ENCODE measurements around the gene IL36RN. TPM values are rescaled to one million over a fixed set of nuclear protein-coding genes. Genes with fewer than 3 reads are reported as not detected.

Gene IL36RN
- polyA plus RNA-seq, 2 of the 4 experiments (the other 2 are of a cell fraction): not detected

- POLR2A ChIA-PET: no interaction called here
- WGBS (ENCODE audit: missing lambda C conversion rate): 19% methylated on average over 2 of the region's 2 CpGs
- TF ChIP-seq BCL3 (IDR thresholded peaks at IDR 0.05) (no peak), TP53 (CRISPR knock-in tag; IDR thresholded peaks at IDR 0.05) (no peak), FOSB (CRISPR knock-in tag; IDR thresholded peaks at IDR 0.05) (no peak), KDM1A (IDR thresholded peaks at IDR 0.05; ENCODE audit: low read depth) (no peak), MYC (IDR thresholded peaks at IDR 0.05; ENCODE audit: borderline replicate concordance, low read length) (no peak), ZSCAN20 (CRISPR knock-in tag; IDR thresholded peaks at IDR 0.05) (no peak), JUN (IDR thresholded peaks at IDR 0.05) (no peak), MAX (IDR thresholded peaks at IDR 0.05) (no peak)
- Histone ChIP-seq H3K4me2 (no peak overlapping the region), H3K27ac (no peak overlapping the region), H3K4me3 (no peak overlapping the region), H3K9me3 (peaks cover 5% of the 10 kb centered on the region; the same call in 2 of the 3 replicates), H3K4me1 (no peaks in the 10 kb centered on the region)
- DNase-seq (ENCODE audit: low read depth in 1 of 2, low spot score in 1 of 2) (no peak), FAIRE-seq (no peak), ATAC-seq (no peak)
- CTCF ChIA-PET: interaction anchor here (0.6 to 12.9 kb wide), 5 partner anchors 14 to 336 kb away, joined by 4 to 150 read pairs (median 6); no protein-coding TSS in a partner anchor
These were observed 26.5 kb downstream of the IL36RN start for GRCh38 chr2:113085542-113085941.

GRCh38 chr2:113088213-113088992 lies 29.4 kb downstream of the IL36RN start:
- POLR2A ChIA-PET: no interaction called here
- FAIRE-seq: no peak
- CTCF ChIA-PET: interaction anchor here (1.2 to 6.5 kb wide), 4 partner anchors 10 to 302 kb away, joined by 3 to 44 read pairs (median 7); no protein-coding TSS in a partner anchor

GRCh38 chr2:113089916-113090315 lies 30.9 kb downstream of the IL36RN start:
- TF ChIP-seq ZC3H11A (IDR thresholded peaks at IDR 0.05): no peak
- no peak for TF ChIP-seq RFX5 (IDR thresholded peaks at IDR 0.05)
- TF ChIP-seq RAD21 (conservative IDR thresholded peaks at IDR 0.05 in 1 of 2, IDR thresholded peaks at IDR 0.05 in 1 of 2): no peak
- no peak for TF ChIP-seq ATOH8 (CRISPR knock-in tag; IDR thresholded peaks at IDR 0.05; ENCODE audit: low read depth)
- TF ChIP-seq NR3C1 (IDR thresholded peaks at IDR 0.05): no peak
- TF ChIP-seq RARB (CRISPR knock-in tag; IDR thresholded peaks at IDR 0.05): no peak
- TF ChIP-seq GATA3 (IDR thresholded peaks at IDR 0.05; ENCODE audit: borderline replicate concordance): no peak
- TF ChIP-seq RNF2 (IDR thresholded peaks at IDR 0.05; ENCODE audit: borderline replicate concordance, low read depth): no peak
- no peak for TF ChIP-seq ZNF302 (CRISPR knock-in tag; IDR thresholded peaks at IDR 0.05)
- H3K4me1 ChIP-seq: no peaks in the 10 kb centered on the region
- FAIRE-seq: no peak
- ATAC-seq: no peak
- DNase-seq (ENCODE audit: low read depth in 1 of 2, low spot score in 1 of 2): no peak
- no peak overlapping the region for H3K4me3 ChIP-seq
- H3K4me2 ChIP-seq: no peak overlapping the region
- H3K9me3 ChIP-seq: peaks cover 9% of the 10 kb centered on the region
- no peak overlapping the region for H3K27ac ChIP-seq
- CTCF ChIA-PET: interaction anchor here (0.5 to 6.5 kb wide), 7 partner anchors 11 to 300 kb away, joined by 3 to 44 read pairs (median 4); no protein-coding TSS in a partner anchor
- POLR2A ChIA-PET: no interaction called here

More at GRCh38 chr2:113088213-113088992, 29.4 kb downstream of the IL36RN start:
- H3K27ac ChIP-seq: no peak overlapping the region
- H3K9me3 ChIP-seq: peaks cover 5% of the 10 kb centered on the region; the same call in 2 of the 3 replicates
- TF ChIP-seq JUNB (IDR thresholded peaks at IDR 0.05) (no peak), HOXB13 (CRISPR knock-in tag; IDR thresholded peaks at IDR 0.05; ENCODE audit: low read depth) (no peak), FOSL2 (IDR thresholded peaks at IDR 0.05) (no peak), FOSL2 (CRISPR knock-in tag; IDR thresholded peaks at IDR 0.05) (no peak), MYC (IDR thresholded peaks at IDR 0.05; ENCODE audit: borderline replicate concordance, low read length) (no peak), FOSB (CRISPR knock-in tag; IDR thresholded peaks at IDR 0.05) (no peak), RFX5 (IDR thresholded peaks at IDR 0.05) (no peak), HOXB5 (CRISPR knock-in tag; IDR thresholded peaks at IDR 0.05) (no peak), MAZ (IDR thresholded peaks at IDR 0.05; ENCODE audit: borderline replicate concordance, low read depth, low read length) (no peak), E2F6 (IDR thresholded peaks at IDR 0.05; ENCODE audit: borderline replicate concordance, low read depth) (no peak), HES2 (IDR thresholded peaks at IDR 0.05) (no peak), RNF2 (IDR thresholded peaks at IDR 0.05; ENCODE audit: borderline replicate concordance, low read depth) (no peak), HOXA7 (CRISPR knock-in tag; IDR thresholded peaks at IDR 0.05) (no peak), USF2 (IDR thresholded peaks at IDR 0.05) (no peak), ZSCAN20 (CRISPR knock-in tag; IDR thresholded peaks at IDR 0.05) (no peak), CBX2 (IDR thresholded peaks at IDR 0.05; ENCODE audit: borderline replicate concordance, low read depth) (no peak)
- H3K4me3 ChIP-seq: no peak overlapping the region
- DNase-seq (ENCODE audit: low read depth in 1 of 2, low spot score in 1 of 2) (no peak), ATAC-seq (peak in 1 of 2 experiments; percentile 51; a peak in 1 of 6 replicates)
- H3K4me1 ChIP-seq: no peaks in the 10 kb centered on the region
- H3K4me2 ChIP-seq: no peak overlapping the region

Measured in A549 (cell line).